ENCODE measurements around the gene ITGB4. TPM values are rescaled to one million over a fixed set of nuclear protein-coding genes. Genes with fewer than 3 reads are reported as not detected.
A peak's percentile ranks its signal among the peaks of the same experiment; 100 is the strongest.

Gene ITGB4
- total and polyA plus RNA-seq, 9 of the 15 experiments (the other 6 are each of a cell fraction or from before 2014, with no cell fraction given), result 0.05 to 2.8 (median 0.76) TPM; not detected in 3

DNA sequence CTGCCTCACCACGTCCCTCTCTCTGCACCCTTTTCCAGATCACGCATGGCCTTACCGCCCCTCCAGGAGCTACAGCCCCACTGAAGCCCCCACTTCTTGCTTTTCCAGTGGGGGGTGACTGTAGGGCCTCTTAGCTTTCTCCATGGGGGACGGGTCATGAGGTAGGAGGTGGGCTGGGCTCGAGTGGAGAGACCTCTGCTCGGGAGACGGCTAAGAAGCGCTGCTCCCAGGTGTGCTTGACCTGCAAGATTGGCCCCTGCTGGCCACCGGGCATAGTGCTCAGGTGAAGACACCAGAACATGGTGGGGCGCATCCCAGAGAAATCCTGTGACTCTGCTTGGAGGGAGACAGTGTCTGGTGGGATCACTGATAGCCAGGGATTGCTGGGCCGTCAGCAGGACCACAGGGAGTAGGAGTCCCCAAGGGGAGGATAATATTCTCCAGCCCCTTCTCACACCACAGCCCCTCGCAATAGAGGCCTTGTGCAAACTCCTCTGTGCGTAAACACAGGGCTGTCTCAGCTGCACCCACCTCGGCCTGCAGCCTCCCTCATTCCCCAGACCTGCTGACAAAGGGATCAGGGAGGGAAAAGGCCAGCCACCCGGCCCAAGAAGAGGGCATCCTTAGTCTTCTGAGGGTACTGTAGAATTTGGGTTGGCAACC is 52.7 kb downstream of the ITGB4 start (continued):
- TF ChIP-seq ZNF398 (CRISPR knock-in tag; IDR thresholded peaks at IDR 0.05) (no peak), PHF20 (IDR thresholded peaks at IDR 0.05; ENCODE audit: partially characterized antibody) (no peak), POU5F1 (IDR thresholded peaks at IDR 0.05; ENCODE audit: borderline replicate concordance, low read depth, low read length, partially characterized antibody) (no peak), MED1 (CRISPR knock-in tag; IDR thresholded peaks at IDR 0.05; ENCODE audit: borderline replicate concordance) (0 out of 2 replicates have a peak, but pooled peaks have one; percentile 64), ZBTB1 (CRISPR knock-in tag; IDR thresholded peaks at IDR 0.05; ENCODE audit: borderline replicate concordance, low read depth) (0 out of 2 replicates have a peak, but pooled peaks have one; percentile 24), THRAP3 (IDR thresholded peaks at IDR 0.05; ENCODE audit: borderline replicate concordance) (no peak), HBP1 (CRISPR knock-in tag; IDR thresholded peaks at IDR 0.05) (no peak), EP400 (IDR thresholded peaks at IDR 0.05) (no peak), RBM22 (IDR thresholded peaks at IDR 0.05; ENCODE audit: low read depth, low read length, poor library complexity, severe bottlenecking) (peak; percentile 77), CREB1 (IDR thresholded peaks at IDR 0.05) (no peak), CREB1 (CRISPR knock-in tag; IDR thresholded peaks at IDR 0.05) (peak; percentile 32; the same call in 1 of the 2 replicates), MTA2 (IDR thresholded peaks at IDR 0.05; ENCODE audit: low read depth) (no peak), SRSF7 (optimal IDR thresholded peaks at IDR 0.05; ENCODE audit: low read depth, low read length) (no peak), ZNF23 (CRISPR knock-in tag; IDR thresholded peaks at IDR 0.05) (no peak)
- TF ChIP-seq, protein P1, sequence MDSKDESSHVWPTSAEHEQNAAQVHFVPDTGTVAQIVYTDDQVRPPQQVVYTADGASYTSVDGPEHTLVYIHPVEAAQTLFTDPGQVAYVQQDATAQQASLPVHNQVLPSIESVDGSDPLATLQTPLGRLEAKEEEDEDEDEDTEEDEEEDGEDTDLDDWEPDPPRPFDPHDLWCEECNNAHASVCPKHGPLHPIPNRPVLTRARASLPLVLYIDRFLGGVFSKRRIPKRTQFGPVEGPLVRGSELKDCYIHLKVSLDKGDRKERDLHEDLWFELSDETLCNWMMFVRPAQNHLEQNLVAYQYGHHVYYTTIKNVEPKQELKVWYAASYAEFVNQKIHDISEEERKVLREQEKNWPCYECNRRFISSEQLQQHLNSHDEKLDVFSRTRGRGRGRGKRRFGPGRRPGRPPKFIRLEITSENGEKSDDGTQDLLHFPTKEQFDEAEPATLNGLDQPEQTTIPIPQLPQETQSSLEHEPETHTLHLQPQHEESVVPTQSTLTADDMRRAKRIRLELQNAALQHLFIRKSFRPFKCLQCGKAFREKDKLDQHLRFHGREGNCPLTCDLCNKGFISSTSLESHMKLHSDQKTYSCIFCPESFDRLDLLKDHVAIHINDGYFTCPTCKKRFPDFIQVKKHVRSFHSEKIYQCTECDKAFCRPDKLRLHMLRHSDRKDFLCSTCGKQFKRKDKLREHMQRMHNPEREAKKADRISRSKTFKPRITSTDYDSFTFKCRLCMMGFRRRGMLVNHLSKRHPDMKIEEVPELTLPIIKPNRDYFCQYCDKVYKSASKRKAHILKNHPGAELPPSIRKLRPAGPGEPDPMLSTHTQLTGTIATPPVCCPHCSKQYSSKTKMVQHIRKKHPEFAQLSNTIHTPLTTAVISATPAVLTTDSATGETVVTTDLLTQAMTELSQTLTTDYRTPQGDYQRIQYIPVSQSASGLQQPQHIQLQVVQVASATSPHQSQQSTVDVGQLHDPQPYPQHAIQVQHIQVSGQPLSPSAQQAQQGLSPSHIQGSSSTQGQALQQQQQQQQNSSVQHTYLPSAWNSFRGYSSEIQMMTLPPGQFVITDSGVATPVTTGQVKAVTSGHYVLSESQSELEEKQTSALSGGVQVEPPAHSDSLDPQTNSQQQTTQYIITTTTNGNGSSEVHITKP (IDR thresholded peaks at IDR 0.05; ENCODE audit: partially characterized antibody), result no peak
- TF ChIP-seq, protein P2, sequence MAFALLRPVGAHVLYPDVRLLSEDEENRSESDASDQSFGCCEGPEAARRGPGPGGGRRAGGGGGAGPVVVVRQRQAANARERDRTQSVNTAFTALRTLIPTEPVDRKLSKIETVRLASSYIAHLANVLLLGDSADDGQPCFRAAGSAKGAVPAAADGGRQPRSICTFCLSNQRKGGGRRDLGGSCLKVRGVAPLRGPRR (CRISPR knock-in tag; IDR thresholded peaks at IDR 0.05), result no peak
- TF ChIP-seq, protein P3, sequence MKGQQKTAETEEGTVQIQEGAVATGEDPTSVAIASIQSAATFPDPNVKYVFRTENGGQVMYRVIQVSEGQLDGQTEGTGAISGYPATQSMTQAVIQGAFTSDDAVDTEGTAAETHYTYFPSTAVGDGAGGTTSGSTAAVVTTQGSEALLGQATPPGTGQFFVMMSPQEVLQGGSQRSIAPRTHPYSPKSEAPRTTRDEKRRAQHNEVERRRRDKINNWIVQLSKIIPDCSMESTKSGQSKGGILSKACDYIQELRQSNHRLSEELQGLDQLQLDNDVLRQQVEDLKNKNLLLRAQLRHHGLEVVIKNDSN (CRISPR knock-in tag; IDR thresholded peaks at IDR 0.05), result no peak
- TF ChIP-seq, protein P4, sequence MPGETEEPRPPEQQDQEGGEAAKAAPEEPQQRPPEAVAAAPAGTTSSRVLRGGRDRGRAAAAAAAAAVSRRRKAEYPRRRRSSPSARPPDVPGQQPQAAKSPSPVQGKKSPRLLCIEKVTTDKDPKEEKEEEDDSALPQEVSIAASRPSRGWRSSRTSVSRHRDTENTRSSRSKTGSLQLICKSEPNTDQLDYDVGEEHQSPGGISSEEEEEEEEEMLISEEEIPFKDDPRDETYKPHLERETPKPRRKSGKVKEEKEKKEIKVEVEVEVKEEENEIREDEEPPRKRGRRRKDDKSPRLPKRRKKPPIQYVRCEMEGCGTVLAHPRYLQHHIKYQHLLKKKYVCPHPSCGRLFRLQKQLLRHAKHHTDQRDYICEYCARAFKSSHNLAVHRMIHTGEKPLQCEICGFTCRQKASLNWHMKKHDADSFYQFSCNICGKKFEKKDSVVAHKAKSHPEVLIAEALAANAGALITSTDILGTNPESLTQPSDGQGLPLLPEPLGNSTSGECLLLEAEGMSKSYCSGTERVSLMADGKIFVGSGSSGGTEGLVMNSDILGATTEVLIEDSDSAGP (CRISPR knock-in tag; IDR thresholded peaks at IDR 0.05), result no peak

Measured in K562 (cell line).